Endothelial cell of umbilical vein (primary cell): ENCODE data around the gene TSSK1B. TPM values are rescaled to one million over a fixed set of nuclear protein-coding genes. Genes with fewer than 3 reads are reported as not detected.

Experiments used
- BruUV-seq: library from RNA; stranded (reverse); fragments of 400-500 nt; replicated peaks from 2 replicates; lab custom pipeline; 2021; lab: Mats Ljungman, UMichigan
- CTCF ChIA-PET: fragments of 300-600, 350-600 bp; sonication (Branson Sonifier 250); formaldehyde crosslinking; loops from one replicate; lab custom pipeline; 2021; ENCODE audit warnings: antibody characterized with exemption, inconsistent platforms; lab: Charles Lee
- POLR2A ChIA-PET: fragments of 300-600, 350-600 bp; sonication (Branson Sonifier 250); formaldehyde crosslinking; loops from one replicate; lab custom pipeline; 2021; ENCODE audit warnings: antibody characterized with exemption, inconsistent platforms; lab: Charles Lee
- DNase-seq: peaks from one replicate; pipeline ENCODE4 v3.0.0-alpha.2; 2011; ENCODE audit warnings: low read depth, low spot score
- FAIRE-seq: peaks from 2 replicates; lab custom pipeline; 2011; peaks lifted over from hg19 to GRCh38; lab: Jason Lieb, UNC
- H2AFZ ChIP-seq: 2 replicates; pipeline ENCODE4 v1.6.0; 2012; ENCODE audit warnings: low read depth, low read length, control low read depth, inconsistent platforms
- H3K27ac ChIP-seq: 2 replicates; pipeline ENCODE4 v1.5.1; 2011; ENCODE audit warnings: low read depth, mild to moderate bottlenecking, control low read depth, low read length, moderate library complexity; ENCODE audit not compliant: insufficient read depth
- H3K27me3 ChIP-seq, 2 experiments: 2 replicates each; pipeline versions ENCODE4 v1.6.0 to v1.6.1; 2011; ENCODE audit warnings: low read length in 2 of 2, mixed read lengths in 1 of 2; ENCODE audit not compliant: control insufficient read depth in 2 of 2, insufficient read depth in 2 of 2
- H3K36me3 ChIP-seq, 2 experiments: 2 replicates in 1 of 2; 3 replicates in 1 of 2; pipeline ENCODE4 v1.5.1; 2011; ENCODE audit warnings: low read length in 2 of 2, mild to moderate bottlenecking in 1 of 2, moderate library complexity in 1 of 2; ENCODE audit not compliant: control insufficient read depth in 2 of 2, insufficient read depth in 2 of 2; ENCODE audit errors: extremely low read depth in 1 of 2
- H3K4me1 ChIP-seq: 3 replicates; pipeline ENCODE4 v1.5.1; 2011; ENCODE audit warnings: mild to moderate bottlenecking, low read length; ENCODE audit not compliant: control insufficient read depth, insufficient read depth; ENCODE audit errors: extremely low read depth
- H3K4me2 ChIP-seq: 2 replicates; pipeline ENCODE4 v1.6.1; 2011; ENCODE audit warnings: low read length, control low read depth, mixed read lengths; ENCODE audit not compliant: insufficient read depth
- H3K4me3 ChIP-seq, 3 experiments: fragments of 200-600 bp in 1 of 3; sonication (generic), shearing (Covaris generic) in 1 of 3; replicated peaks in 1 of 3; 2 replicates each; pipeline ENCODE4 v1.5.1; 2011 to 2016; ENCODE audit warnings: control low read depth in 3 of 3, low read length in 3 of 3, mild to moderate bottlenecking in 2 of 3, inconsistent platforms in 1 of 3, low read depth in 1 of 3, moderate library complexity in 1 of 3; ENCODE audit not compliant: insufficient read depth in 1 of 3
- H3K79me2 ChIP-seq: 2 replicates; pipeline ENCODE4 v1.6.0; 2012; ENCODE audit warnings: low read length, inconsistent platforms; ENCODE audit not compliant: control insufficient read depth, insufficient read depth
- H3K9ac ChIP-seq: replicated peaks from 2 replicates; pipeline ENCODE3; 2011; ENCODE audit warnings: low read length, control low read depth; ENCODE audit not compliant: insufficient read depth; ENCODE audit errors: extremely low read depth
- H3K9me1 ChIP-seq: replicated peaks from 3 replicates; pipeline ENCODE4 v1.6.0; 2011; ENCODE audit warnings: mild to moderate bottlenecking, low read length; ENCODE audit not compliant: control insufficient read depth, insufficient read depth; ENCODE audit errors: extremely low read depth
- H3K9me3 ChIP-seq: replicated peaks from 2 replicates; pipeline ENCODE4 v1.5.1; 2012; ENCODE audit warnings: low read length, inconsistent platforms; ENCODE audit not compliant: control insufficient read depth, insufficient read depth
- H4K20me1 ChIP-seq: replicated peaks from 2 replicates; pipeline ENCODE3; 2011; ENCODE audit warnings: mild to moderate bottlenecking, low read length; ENCODE audit not compliant: control insufficient read depth, insufficient read depth; ENCODE audit errors: extremely low read depth
- FOS ChIP-seq: IDR thresholded peaks from 2 replicates; pipeline ENCODE4 v1.6.1; 2011; ENCODE audit warnings: mild to moderate bottlenecking, low read length, moderate library complexity, borderline replicate concordance; ENCODE audit not compliant: insufficient read depth
- GATA2 ChIP-seq: IDR thresholded peaks from 2 replicates; pipeline ENCODE4 v1.7.0; 2011; ENCODE audit warnings: low read depth, mild to moderate bottlenecking, moderate library complexity, mixed read lengths, low read length; ENCODE audit not compliant: insufficient read length, insufficient read depth
- JUN ChIP-seq: IDR thresholded peaks from 2 replicates; pipeline ENCODE4 v1.6.1; 2011; ENCODE audit warnings: borderline replicate concordance, low read depth; ENCODE audit not compliant: insufficient read length, insufficient read depth
- MYC ChIP-seq: IDR thresholded peaks from one replicate; pipeline ENCODE4 v1.6.1; 2011; ENCODE audit warnings: mild to moderate bottlenecking, low read depth, low read length
- dilution Hi-C: fragments of 300-500 bp; cut with MboI; formaldehyde crosslinking; loops from one replicate; pipeline ENCODE4 v1.15.0; 2019; ENCODE audit warnings: low sequenced_read_pairs; ENCODE audit not compliant: extremely low pct_ligation_motif_present
- intact Hi-C: fragments of 100-400 bp; cut with micrococcal nuclease; formaldehyde crosslinking; loops from one replicate; pipeline ENCODE4 v1.10.0; 2022
- polyA plus RNA-seq, 4 experiments: library from polyadenylated mRNA; depleted of rRNA in 3 of 4; stranded (reverse) in 3 of 4; unstranded in 1 of 4; fragments of >200 nt; gene quantifications; 2 replicates each; pipeline versions ENCODE4 v1.2.1 to v1.2.3, GENCODE V29; 2011 to 2012; ENCODE audit warnings: missing spikeins in 1 of 4
- total RNA-seq: library from RNA; stranded (reverse); gene quantifications from 2 replicates; pipeline ENCODE4 v1.2.3, GENCODE V29; 2021

Gene TSSK1B
- total and polyA plus RNA-seq, 2 donors (not counting 3 experiments of a cell fraction or from before 2014, with no cell fraction given), result 0.03 TPM; not detected in 1

DNA sequence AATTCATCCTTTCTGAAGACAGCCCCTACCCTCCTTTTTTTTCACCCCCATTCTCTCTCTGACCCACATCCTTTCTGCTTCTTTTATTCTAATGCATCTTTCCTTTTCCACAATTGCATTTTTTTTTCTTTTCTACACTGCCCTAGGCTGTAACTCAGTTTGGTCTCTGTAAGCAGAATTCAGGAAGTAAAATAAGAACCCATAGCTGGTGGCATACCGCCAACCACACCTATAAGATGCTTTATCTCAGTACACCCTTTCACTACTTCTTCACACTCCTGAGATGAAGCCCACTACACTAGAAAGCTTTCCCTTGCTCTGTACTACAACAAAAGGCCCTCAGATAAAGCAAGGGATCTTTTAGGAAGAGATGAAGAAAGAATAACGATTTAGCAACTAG, 16.1 kb upstream of the TSSK1B start:
- ChIA-PET POLR2A (no interaction called here), CTCF (no interaction called here)
- H3K9me3 ChIP-seq, result no peaks in the 10 kb centered on the region
- H3K4me2 ChIP-seq, result no peak overlapping the region
- no peak for DNase-seq
- H2AFZ ChIP-seq, result no peak overlapping the region
- no peak for TF ChIP-seq JUN
- H3K4me3 ChIP-seq, result no peak overlapping the region
- peaks cover 3 to 9% of the 10 kb centered on the region in 2 experiments for H3K27me3 ChIP-seq
- no peaks in the 10 kb centered on the region for H3K36me3 ChIP-seq
- dilution Hi-C loops (no loop called here), intact Hi-C loops (no loop called here)
- H4K20me1 ChIP-seq, result no peaks in the 10 kb centered on the region
- no peaks in the 10 kb centered on the region for H3K9me1 ChIP-seq
- H3K27ac ChIP-seq, result no peak overlapping the region
- no peak for FAIRE-seq
- BruUV-seq, result no TSS peak
- no peaks in the 10 kb centered on the region for H3K4me1 ChIP-seq
- H3K79me2 ChIP-seq, result no peaks in the 10 kb centered on the region
- H3K9ac ChIP-seq, result no peak overlapping the region

DNA sequence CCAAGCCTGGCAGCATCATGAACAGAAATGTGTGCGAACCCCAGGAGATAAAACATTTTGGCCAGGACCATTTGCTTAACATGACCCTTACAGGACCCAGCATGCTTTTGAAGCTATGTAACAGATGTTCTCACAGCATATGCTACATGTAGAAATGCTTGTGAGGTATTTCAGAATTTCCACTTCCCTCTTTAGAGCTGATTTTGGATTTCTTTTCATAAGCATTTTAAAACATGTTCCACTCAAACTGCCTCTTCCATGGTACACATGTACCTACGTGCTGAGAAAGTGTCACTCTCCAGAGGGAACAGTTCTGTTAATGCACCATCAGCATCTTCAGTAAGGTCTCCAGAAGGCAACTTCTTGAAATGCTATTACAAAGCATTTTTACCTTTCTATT, 15.7 kb upstream of the TSSK1B start:
- no peak for FAIRE-seq
- Histone ChIP-seq H3K9me3 (no peaks in the 10 kb centered on the region), H4K20me1 (no peaks in the 10 kb centered on the region), H3K4me2 (no peak overlapping the region), H2AFZ (no peak overlapping the region), H3K9me1 (no peaks in the 10 kb centered on the region), H3K27ac (no peak overlapping the region), H3K4me3 (no peak overlapping the region), H3K9ac (no peak overlapping the region), H3K79me2 (no peaks in the 10 kb centered on the region), H3K4me1 (no peaks in the 10 kb centered on the region), H3K27me3 (peaks cover 3 to 9% of the 10 kb centered on the region in 2 experiments), H3K36me3 (no peaks in the 10 kb centered on the region)
- ChIA-PET POLR2A (no interaction called here), CTCF (no interaction called here)
- dilution Hi-C loops, result no loop called here
- no peak for DNase-seq
- BruUV-seq, result no TSS peak
- intact Hi-C loops, result no loop called here
- TF ChIP-seq GATA2 (no peak), MYC (no peak), FOS (no peak)
